Activated naive CD4-positive, alpha-beta T cell treated with anti-CD3 and anti-CD28 coated beads, Interleukin-2, amount 50 U/mL, for 16 hours (primary cell): ENCODE results near the gene SLC25A45.

Experiments used
- DNase-seq: peaks from one replicate; pipeline ENCODE4 v3.0.0-alpha.2; 2020

SLC25A45 gene, protein sequence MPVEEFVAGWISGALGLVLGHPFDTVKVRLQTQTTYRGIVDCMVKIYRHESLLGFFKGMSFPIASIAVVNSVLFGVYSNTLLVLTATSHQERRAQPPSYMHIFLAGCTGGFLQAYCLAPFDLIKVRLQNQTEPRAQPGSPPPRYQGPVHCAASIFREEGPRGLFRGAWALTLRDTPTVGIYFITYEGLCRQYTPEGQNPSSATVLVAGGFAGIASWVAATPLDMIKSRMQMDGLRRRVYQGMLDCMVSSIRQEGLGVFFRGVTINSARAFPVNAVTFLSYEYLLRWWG

GRCh38 chr11:65382033-65382803, at the start of gene SLC25A45:
TSS of gene SLC25A45 (minus strand) at chr11:65382646. CDS start at chr11:65381951, 695 bp downstream.
- peak; percentile 96 for DNase-seq

DNA sequence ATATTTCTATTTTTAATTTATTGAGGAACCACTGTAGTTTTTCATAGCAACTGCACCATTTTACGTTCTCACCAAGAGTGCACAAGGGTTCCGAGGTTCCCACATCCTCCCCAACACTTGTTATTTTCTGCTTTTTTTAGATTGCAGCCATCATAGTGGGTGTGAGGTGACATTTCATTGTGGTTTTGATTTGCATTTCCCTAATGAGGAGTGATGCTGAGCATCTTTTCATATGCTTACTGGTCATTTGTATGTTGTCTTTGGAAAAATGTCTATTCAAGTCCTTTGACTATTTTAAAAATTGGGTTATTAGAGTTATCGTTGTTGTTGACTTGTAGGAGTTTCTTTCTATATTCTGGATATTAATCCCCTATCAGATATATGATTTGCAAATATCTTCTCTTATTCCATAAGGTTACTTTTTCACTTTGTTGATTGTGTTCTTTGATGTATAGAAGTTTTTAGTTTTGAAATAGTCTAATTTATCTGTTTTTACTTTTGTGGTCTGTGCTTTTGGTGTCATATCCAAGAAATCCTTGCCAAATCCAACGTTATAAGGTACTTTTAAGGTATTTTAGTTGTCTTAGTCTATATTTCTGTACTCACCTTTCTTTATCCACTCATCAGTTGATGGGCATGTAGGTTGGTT, 49.1 kb upstream of the SLC25A45 start:
- no peak for DNase-seq

DNA sequence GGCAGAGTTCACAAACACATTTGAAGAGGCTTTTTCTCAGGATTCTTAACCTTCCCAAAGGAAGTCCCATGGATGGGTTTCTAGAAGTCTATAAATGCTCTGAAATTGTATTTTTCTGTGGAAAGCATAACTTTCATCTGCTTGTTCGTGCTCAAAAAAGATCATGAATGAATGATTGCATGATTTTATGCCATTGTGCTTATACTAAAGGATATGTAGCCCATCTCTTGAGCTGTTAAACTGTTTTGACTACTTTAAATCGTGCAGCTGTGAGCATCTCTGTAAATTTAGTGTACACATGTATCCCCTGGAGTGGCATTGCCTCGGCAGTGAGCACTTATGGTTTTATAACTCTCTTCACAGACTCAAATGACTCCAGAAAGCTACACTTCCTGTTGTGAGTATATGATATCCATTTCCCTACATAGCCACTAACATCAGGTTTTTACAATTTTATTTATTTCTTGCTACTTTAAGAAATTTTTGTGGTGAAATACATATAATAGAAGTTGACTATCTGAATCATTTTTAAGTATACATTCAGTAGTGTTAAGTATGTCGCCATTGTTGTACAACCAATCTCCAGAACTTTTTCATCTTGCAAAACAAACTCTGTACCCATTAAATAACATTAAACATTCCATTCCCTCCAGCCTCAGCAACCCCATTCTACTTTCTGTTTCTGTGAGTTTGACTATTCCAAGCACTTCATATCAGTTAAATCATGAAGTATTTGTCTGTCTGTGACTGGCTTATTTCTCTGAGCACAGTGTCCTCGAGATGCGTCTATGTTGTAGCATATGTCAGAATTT, 48.2 kb upstream of the SLC25A45 start:
- no peak for DNase-seq

- DNase-seq: no peak
Observed at GRCh38 chr11:65429724-65430405, 47.4 kb upstream of the SLC25A45 start.

DNA sequence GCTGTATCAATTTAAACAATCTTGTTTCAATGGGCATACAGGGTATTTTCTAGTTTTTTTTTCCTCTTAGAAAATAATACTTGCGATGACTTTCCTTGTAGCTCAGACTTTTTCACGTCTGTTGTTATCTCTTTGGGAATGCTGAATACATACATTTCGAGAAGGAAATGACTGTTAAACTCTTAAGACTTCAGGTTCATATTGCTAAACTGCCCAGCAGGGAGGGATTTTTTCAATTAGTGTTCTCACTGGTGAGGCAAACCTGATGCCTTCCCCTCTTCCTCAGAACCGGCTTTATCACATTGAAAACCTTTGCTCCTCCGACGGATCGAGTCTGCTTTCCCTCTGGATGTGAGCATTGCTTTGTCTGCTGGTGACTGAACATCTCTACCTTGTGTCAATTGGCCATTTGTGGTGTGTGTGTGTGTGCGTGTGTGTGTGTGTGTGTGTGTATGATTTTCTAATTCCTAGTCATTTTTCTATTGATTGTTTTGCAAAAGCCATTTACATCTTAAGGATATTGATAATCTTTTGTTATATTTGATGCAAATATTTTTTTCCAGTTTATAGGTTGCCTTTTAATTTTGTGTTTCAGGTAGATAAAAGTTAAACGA, 46.7 kb upstream of the SLC25A45 start:
- no peak for DNase-seq

DNA sequence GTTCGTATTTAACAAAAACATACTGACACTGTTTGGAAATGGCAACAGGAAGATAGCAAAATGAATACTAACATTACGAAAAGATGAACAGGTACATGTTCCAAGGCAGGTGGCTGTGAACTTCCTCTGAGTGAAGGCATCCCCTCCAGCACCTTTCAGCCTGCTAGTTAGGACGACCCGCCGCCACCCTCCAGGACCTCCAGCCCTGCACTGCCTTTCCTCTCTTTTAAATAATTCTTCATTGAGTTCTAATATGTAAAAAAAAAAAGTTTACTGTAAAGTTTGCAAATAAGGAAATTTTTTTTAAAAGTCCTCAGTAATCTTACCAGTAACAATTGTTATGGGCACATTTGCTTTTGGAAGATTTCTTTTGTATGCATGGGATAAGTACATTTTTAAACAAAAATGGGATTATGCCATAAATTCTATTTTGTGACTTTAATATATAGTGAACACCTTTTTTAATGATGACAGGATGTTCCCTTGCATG, 46.2 kb upstream of the SLC25A45 start:
- no peak for DNase-seq

GRCh38 chr11:65427691-65428577, 45.5 kb upstream of the SLC25A45 start:
- no peak for DNase-seq

DNA sequence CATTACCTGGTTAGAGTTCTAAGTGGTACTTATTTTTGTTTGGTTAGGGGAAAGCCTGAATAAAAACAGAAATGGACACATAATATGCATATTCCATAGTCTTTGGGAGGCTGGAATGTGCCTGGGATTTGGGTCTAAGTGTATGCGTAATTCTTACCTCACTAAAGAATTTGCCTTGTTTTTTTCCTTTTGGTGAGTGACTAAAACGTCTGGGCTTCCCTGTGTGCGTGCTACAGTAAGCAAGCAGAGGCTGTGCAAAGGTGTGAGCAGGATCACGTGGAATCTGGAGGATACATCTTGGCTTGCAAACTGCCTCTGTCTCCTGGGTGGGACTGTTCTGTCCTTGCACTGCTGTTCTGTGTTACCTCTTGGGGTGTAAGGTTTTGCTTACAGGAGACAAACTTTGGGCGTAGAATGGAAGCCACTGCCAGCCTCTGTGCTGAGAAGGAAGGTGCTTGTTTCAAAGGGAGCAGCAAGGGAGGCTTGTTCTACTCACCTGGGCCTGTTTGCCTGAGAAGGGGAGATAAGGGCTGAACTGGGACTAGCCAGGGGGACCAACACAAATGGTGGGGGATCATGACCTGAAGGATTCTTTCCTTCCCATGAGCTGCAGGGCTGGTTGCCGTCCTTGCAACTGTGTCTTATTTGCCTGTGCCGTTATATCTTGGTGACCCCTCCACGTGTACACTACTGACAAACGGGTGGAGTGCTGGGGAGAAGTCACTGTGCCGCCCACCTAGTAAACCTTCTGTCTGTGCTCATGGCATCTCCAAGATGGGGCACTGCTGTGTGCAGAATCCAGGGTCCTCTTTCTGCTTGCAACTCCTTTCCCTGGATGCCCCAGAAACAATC, 44.6 kb upstream of the SLC25A45 start:
- DNase-seq: peak; percentile 37

DNA sequence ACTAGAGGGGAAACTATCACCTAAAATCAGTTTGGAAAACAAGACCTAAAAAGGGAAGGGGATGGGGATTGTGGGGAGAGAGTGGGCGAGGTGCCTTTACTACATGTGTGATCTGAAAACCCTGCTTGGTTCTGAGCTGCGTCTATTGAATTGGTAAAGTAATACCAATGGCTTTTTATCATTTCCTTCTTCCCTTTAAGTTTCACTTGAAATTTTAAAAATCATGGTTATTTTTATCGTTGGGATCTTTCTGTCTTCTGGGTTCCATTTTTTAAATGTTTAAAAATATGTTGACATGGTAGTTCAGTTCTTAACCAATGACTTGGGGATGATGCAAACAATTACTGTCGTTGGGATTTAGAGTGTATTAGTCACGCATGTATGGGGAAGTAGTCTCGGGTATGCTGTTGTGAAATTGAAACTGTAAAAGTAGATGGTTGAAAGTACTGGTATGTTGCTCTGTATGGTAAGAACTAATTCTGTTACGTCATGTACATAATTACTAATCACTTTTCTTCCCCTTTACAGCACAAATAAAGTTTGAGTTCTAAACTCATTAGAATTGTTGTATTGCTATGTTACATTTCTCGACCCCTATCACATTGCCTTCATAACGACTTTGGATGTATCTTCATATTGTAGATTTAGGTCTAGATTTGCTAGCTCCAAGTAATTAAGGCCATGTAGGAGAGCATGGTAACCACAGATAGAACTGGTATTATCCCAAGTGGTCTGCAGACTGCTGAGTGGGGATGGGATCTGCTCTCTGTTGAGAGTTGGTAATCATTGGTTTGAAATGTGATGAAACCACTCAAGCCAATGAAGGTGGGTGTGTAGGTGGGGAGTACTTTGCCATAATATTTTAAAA, 43.8 kb upstream of the SLC25A45 start:
- DNase-seq: no peak

DNA sequence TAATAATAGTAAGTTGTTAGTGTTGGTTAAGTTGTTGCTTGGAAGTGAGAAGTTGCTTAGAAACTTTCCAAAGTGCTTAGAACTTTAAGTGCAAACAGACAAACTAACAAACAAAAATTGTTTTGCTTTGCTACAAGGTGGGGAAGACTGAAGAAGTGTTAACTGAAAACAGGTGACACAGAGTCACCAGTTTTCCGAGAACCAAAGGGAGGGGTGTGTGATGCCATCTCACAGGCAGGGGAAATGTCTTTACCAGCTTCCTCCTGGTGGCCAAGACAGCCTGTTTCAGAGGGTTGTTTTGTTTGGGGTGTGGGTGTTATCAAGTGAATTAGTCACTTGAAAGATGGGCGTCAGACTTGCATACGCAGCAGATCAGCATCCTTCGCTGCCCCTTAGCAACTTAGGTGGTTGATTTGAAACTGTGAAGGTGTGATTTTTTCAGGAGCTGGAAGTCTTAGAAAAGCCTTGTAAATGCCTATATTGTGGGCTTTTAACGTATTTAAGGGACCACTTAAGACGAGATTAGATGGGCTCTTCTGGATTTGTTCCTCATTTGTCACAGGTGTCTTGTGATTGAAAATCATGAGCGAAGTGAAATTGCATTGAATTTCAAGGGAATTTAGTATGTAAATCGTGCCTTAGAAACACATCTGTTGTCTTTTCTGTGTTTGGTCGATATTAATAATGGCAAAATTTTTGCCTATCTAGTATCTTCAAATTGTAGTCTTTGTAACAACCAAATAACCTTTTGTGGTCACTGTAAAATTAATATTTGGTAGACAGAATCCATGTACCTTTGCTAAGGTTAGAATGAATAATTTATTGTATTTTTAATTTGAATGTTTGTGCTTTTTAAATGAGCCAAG, 42.9 kb upstream of the SLC25A45 start:
- peak; percentile 81 for DNase-seq

DNA sequence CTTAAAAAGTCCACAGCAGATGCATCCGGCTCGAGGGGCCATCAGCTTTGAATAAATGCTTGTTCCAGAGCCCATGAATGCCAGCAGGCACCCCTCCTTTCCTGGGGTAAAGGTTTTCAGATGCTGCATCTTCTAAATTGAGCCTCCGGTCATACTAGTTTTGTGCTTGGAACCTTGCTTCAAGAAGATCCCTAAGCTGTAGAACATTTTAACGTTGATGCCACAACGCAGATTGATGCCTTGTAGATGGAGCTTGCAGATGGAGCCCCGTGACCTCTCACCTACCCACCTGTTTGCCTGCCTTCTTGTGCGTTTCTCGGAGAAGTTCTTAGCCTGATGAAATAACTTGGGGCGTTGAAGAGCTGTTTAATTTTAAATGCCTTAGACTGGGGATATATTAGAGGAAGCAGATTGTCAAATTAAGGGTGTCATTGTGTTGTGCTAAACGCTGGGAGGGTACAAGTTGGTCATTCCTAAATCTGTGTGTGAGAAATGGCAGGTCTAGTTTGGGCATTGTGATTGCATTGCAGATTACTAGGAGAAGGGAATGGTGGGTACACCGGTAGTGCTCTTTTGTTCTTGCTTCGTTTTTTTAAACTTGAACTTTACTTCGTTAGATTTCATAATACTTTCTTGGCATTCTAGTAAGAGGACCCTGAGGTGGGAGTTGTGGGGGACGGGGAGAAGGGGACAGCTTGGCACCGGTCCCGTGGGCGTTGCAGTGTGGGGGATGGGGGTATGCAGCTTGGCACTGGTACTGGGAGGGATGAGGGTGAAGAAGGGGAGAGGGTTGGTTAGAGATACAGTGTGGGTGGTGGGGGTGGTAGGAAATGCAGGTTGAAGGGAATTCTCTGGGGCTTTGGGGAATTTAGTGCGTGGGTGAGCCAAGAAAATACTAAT, 42.0 kb upstream of the SLC25A45 start:
- peak; percentile 77 for DNase-seq

- DNase-seq: peak; percentile 37
Observed at GRCh38 chr11:65423516-65424204, 41.2 kb upstream of the SLC25A45 start.

GRCh38 chr11:65422633-65423515, 40.4 kb upstream of the SLC25A45 start, which contains the start of gene NEAT1:
TSS of gene NEAT1 (plus strand) at chr11:65422798.
- DNase-seq: peak; percentile 91

DNA sequence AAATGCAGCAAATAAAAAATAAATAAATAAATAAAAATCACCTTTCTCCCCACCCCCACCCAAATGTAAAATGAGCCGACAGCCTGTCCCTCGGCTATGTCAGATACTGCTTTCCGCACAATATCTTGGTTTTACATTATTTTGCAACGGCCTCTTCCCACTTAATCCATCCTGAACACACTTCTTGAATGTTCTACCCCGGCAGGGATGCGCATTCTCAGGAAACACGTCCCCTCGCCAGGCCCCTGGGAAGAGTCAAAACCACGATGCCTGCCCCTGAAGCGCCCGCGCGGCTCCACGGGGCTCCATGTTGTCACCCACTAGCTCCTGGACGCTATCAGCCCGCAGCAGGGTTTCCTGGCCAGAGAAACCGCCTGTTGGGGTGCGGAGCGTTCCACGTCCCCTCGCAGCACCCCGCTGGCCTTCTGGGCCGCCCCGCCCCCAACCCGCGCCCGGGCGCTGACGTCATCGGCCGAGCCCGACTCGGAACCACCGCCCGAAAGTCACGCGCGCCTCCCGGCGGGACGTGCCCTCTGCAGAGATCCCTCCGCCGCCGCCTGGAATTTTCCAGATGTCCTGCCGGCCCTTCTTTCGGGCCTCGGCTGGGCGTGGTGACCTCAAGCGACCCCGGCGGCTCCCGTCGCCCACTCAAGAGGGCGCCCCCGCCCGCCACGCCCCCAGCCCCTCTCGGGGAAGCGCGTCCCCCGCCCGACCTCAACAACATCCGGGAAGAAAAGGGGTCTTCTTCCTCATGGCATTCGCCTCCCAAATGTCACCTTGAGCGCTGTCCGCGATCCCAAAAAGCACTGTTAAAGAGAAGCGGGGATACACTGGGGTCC, 39.6 kb upstream of the SLC25A45 start:
- DNase-seq: peak; percentile 92
